HG03196 (cell line): Measurements from ENCODE around the gene CADM2.
A peak's percentile ranks its signal among the peaks of the same experiment; 100 is the strongest.

Experiments
- ATAC-seq: cut with Tn5 transposase; IDR thresholded peaks from one replicate; pipeline ENCODE4 v1.9.1; 2021; ENCODE audit not compliant: unreplicated experiment

The CADM2 gene

DNA sequence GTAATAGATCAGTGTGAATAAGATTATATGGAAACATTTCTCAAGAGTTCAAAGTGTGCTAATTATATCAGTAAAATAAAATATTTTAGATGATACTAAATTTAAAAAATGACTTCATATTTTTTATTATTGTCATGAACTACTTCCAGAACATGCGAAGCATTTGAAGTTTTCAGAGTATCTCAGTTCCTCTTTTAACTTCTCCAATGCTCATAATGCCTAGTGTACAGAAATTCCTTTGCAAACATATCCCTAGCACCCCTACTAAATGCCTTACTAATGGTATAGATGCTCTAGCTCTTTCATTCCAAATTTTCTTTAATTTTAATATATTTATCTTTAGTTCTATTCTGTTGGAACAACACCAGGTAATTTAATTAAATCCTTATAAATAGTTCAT, 580.4 kb downstream of the CADM2 start:
- no peak for ATAC-seq

DNA sequence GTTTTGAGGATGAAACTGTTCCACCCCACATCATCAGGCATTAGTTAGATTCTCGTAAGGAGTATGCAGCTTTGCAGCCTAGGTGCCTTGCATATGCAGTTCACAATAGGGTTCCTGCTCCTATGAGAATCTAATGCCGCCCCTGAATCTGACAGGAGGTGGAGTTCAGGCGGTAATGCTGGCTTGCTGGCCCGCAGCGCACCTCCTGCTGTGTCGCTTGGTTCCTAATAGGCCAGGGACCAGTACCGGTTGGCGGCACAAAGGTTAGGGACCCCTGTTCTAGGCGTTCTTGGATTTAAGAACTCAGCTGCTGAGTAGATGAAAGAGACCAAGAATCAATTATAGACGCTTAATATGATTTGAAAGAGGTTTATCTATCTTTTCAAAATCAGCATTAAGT, 595.4 kb downstream of the CADM2 start:
- no peak for ATAC-seq

DNA sequence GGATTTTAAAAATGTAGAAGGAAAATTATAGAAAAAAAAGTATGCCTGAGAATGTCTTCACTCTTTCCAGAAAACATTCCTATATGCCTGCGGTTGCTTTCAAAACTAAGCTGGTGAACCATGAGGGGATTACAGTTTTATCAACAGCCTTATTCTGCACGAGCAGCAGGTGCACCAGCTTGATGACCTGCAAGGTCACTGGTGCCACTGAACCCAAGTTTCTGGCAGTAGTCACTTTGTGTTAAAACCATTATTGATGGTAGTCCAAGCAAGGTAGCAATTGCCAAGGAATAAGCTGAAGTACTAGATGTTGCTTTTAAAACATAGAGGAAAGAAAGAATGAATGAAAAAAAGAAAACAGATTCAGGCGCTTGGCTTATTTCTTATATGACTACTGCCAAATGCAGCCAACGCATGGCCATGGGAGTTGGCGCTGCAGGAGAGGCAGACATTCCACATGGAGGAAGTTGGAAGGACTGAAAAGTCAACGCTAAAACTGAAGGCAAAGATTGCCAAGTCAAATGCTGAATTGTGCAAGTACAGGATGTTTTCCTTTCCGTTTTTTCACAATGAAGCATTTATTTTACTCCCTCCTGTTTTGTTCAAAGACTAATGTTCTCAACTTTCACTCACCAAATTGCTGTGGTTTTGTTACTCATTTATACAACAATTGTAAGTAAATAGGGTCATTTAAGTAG, 601.4 kb downstream of the CADM2 start:
- ATAC-seq = no peak

DNA sequence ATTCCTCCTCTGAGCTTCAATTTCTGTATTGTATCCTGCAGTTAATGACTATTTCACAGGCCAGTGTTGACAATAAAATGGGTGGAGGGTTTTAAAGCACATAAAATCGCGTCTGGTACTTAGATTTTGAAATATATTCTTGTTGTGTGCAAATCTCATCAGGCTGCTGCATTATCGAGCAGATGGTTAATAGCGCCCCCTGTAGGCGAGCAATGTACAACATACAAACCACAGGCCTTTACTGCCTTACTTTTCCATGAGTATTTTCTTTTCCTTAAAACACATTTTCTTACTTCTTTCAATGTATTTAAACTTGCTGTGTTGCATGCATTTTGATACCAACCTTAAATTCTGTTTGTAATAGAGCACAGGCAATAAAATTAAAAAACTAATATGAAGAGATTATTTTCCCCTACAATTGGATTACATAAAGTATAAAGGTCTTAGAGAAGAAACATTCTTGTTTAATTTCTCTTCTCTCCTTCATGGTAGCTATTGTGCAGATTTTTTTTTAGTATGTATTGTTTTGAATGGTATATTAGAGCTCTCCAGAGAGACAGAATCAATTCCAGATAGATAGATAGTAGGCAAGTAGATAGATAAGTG, 608.4 kb downstream of the CADM2 start:
- peak; percentile 84 for ATAC-seq

DNA sequence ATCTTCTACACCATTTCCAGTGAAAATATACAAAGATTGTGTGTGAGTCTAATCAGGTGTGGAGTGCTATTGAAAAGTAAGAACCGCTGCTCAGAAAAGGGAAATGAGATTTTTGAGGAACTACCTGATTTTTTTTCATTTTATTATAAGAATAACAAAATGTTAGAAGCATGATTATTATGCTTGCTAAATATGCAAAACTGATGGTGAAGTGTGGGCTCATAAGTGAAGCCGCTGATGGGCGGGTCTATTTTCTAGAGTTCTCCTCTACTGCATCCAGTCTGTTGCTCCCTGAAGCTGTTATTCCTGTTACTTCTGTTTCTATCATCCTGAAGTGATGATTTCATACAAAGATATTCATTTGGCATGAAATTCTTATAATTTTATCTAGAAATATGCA, 612.0 kb downstream of the CADM2 start:
- no peak for ATAC-seq

DNA sequence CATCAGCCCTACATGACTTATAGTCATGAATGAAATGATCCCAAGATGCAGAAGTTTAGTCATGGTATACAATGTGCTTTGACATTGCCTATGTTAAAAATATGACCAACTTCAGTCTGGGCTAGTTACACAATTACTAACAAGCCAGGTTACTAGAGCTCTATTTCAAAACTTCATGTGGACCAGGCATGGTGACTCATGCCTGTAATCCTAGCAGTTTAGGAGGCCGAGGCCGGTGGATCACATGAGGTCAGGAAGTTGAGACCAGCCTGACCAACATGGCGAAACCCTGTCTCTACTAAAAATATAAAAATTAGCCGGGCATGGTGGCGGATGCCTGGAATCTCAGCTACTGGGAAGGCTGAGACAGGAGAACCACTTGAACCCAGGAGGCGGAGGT, 613.0 kb downstream of the CADM2 start:
- no peak for ATAC-seq

DNA sequence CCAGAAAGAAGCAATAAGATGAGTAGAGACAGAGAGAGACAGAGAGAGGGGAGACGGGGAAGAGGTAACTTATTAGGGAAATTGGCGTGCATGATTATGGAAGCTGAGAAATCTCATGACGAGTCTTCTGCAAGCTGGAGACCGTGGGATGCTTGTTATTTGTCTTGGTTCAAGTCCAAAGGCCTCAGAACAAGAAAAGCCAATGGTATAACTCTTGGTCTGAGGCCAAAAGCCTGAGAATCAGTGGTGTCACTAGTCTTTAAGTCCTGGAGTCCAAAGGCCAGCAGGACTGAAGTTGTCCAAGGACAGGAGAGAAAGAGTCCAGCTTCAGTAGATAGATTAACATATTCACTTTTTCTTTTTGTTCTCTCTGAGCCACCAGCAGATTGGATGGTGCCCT, 613.6 kb downstream of the CADM2 start:
- ATAC-seq = no peak

DNA sequence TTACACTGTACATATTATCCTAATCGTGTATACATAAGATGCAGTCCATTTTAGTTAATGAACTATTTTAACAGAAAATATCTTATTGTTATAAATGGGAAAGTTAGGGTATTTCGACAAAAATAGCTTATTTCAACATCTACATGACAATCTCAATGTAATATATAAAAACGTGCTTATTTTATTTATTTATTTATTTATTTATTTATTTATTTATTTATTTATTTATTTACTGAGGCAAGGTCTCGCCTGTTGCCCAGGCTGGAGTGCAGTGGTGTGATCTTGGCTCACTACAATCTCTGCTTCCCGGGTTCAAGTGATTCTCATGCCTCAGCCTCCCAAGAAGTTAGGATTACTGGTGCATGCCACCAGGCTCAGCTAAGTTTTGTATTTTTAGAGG, 614.2 kb downstream of the CADM2 start:
- ATAC-seq = no peak

DNA sequence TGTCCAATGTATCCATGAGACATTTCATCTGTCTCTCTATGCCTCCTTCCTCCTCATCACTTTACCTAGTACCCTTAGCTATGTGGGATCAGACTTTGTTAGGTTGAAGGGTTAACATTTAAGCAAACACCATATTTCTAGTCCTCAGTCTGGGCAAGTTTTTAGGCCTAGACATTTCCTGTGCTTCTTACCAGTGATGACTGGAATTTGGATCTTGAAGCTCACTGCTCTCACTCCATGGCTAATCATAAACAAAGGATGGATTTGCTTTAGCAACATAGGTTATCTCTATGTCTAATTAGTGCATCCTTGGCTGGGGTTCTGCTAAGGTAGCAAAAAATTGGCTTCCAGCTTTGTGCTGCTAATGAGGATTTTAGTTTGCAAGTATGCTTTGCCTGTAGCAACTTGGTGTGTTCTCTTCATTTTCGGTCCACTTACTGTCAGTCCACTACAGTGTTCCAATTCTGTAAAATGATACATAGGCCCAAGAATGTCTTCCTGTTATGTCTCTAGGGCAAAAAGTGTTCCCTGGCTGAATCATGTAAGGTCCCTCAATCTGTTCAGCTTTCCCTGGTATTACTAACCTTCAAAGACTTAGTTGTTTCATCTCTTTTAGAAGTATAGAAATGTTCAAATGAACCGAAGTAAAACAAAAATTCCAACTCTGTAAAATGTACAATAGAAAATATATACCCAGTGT, 615.4 kb downstream of the CADM2 start:
- no peak for ATAC-seq

DNA sequence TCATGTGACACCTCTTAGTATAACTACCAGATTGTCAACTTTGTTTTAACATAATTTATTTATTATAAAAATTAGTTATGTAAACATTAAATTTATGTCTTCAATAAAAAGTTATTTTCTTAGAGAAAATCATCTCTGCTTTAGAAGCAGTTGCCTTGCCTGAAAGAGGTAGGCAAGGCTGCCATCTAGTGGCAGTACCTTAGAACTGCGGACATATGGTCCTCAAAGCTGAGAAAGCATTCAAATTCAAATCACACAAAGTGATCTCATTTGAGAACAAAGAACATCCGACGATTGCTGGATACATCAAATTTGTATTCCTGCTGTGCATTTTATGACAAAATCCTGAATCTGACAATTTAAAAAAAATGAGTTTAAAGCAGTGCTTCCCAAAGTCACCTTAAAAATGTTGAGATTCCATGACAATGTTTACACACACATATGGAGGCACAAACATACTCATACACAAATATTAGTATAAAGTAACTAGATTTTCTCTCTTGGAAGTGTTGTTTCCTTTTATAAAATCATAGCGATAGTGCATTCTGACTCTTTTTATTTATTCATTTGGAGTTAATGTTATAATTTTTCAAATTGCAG, 617.4 kb downstream of the CADM2 start:
- ATAC-seq = no peak

DNA sequence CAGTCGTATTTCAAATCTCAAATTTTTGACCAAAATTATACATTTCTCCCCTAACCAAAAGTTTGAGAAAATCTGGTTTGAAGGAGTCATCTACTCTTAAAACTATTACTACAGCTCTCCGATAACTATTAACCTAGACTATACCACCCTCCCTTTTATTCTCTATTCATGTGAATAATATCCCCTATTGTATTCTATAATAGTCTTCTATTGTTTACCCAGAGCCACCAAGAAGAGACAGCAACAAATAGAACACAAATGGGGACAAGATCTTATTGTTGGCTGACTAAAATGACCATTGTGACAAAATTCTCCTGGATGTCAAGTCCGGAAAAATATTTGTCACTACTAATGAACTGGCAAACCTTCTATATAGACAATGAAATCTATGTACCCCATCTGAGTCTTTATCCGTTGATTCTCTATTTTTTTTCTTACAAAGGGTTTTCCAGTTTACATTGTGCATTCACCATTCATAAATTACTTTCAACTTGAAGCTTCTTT, 618.0 kb downstream of the CADM2 start:
- ATAC-seq = no peak

DNA sequence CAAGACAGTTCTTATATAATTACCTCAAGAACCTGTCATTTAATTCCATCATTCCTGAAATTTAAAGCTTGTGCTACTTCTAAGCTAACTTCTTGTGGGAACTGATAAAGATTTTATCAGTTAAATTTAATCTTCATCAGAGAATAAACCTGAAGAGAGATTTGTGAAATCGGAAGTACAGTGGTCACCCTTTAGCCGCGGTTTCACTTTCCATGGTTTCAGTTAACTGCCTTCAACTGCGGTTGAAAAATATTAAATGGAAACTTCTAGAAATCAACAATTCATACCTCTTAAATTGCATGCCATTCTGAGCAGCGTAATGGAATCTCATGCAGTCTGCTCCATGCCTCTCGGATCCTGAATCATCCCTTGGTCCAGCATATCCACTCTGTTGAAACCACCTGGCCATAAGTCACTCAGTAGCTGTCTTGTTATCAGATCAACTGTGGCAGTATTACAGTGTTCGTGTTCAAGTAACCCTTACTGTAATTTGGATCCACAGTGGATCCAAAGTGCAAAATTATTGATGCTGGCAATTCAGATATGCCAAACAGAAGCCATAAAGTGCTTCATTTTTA, 626.1 kb downstream of the CADM2 start:
- peak; percentile 56 for ATAC-seq

DNA sequence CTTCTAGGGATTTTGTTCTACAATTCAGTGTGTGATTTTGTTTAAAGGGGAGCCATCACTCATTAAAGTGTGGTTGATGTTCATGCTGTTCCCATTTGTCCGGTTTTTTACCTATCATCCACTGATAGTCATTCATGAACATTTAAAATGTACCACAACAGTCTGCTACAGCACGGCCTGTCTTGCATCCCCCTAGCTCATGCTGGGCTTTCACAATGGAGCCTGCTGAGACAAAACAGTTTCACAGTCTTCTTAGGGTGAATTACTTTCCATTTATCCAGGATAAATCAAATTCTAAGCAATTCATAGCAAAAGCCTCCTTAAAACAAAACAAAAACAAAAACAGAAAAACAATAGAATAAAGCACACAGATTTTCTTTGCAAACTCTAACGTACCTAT, 627.2 kb downstream of the CADM2 start:
- no peak for ATAC-seq

DNA sequence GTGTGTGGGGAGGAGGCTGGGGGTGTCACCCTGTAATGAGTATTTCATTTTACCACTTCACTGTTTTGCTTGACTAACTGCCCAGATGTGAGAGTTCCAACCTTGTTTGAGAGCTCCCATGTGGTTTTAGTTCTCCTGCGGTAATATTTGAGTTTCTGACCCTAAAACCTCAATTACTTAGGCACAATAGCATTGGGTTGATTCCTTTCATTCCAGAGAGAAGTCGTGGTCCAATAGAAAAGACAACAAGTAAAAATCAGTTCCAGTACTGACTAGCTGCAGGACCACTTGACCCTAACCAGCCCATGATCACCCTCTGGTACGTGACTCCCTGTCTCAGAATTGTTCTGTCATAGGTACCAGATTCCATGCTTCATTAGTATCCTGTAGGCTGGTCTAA, 630.4 kb downstream of the CADM2 start:
- no peak for ATAC-seq

DNA sequence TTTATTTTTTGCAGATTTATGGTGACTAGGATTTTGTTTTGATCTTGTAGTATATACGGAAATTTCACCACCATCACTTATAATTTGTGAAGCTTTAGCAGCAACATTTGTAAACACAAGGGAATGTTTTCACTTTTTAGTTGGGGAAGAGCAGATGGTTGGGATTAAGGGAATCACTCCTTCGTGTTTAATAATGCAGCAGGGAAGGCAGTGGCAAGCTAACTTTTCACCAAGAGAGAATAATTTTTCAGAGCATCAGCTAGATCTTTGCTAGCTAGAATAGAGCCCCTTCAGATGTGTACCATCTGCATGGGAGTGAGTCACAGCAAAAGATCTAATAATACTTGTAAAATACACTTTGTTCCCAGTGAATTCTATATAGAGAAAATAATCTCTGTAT, 632.7 kb downstream of the CADM2 start:
- no peak for ATAC-seq

DNA sequence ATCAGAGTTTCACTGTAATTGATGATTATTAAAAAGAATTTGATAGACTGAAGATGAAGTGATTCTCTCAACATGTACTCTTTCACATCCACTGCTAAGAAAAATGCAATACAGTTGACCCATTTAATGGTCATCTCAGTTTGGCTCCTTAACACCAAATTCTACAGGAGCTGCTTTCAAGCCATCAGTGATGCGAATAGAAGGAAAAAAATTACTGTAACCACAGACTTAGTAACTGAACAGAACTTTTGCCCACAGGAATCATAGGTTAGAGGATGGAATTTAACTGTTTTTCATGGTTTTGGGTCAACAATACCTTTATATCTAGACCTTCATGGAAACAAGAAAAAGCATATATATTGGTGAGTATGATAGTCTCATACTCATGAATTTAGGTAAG, 633.5 kb downstream of the CADM2 start:
- ATAC-seq = no peak

DNA sequence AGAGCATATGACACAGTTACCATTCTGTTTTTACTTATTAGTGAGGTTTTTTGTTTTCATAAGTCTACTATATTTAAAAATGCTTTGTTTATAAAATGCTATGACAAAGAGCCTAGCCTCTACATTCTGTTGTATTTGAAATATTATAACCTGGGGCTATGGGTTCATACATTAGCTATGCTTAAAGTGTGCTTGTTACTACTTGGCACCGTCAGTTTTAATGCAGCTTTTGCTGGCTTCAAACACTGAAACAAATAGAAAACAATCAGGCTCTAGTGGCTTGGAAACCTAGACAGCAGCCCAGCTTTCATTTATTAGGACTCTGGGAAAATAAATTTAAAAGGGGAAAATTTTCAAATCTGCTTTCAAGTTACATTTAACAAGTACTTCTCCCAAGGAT, 635.9 kb downstream of the CADM2 start:
- no peak for ATAC-seq

DNA sequence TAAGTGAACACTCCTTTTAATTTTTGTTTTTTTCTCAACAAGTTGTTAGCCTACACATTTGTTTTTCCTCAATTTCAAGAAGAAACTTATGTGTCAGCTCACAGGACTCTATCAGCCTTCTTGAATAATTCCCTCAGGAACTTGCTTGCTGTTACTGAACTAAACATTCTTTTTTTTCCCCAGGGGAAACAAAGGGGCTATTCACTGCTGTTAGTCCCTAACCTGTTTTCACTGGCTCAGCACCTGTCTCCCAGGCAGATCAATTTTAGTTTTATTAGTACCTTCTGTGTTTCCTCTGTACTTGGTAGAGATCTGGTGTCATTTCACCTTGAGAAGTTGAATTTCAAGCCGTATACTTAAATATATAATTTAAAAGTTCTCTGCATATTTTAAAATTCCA, 644.6 kb downstream of the CADM2 start:
- no peak for ATAC-seq

DNA sequence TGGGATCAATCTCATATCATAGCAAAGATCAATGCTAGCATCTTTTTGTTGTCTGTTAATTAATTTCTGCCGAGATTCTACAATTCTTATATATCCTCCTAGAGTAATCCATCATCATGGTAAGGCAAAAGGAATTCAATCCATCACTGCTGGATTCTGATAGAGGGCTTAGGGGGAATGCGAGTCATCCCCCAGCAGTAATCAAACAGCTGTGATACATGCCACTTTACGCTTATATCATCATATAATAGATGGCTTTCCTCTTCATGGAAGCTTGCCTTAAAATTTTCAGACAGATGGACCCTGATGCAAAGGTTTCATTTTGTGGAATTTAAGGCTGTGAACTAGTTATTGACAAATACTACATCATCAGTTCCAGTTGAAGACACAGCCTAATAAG, 645.9 kb downstream of the CADM2 start:
- no peak for ATAC-seq

DNA sequence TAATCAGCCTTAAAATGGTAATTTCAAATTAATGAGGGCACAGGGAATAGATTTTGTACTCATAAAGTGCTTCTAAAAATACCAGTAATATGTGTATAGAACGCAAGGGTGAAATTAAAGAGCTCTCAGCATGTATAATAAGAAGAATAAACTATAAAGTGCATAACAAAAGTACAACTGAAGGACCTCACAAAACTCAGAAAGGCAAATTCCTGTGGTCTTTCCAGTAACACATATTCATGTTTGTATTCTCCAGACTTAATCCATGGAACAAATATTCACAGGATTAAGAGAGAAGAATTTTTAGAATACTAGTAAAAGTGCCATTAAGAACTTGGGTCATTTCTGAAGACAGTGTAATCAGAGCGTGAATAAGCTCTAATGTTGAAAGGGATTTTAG, 646.3 kb downstream of the CADM2 start:
- ATAC-seq = no peak

DNA sequence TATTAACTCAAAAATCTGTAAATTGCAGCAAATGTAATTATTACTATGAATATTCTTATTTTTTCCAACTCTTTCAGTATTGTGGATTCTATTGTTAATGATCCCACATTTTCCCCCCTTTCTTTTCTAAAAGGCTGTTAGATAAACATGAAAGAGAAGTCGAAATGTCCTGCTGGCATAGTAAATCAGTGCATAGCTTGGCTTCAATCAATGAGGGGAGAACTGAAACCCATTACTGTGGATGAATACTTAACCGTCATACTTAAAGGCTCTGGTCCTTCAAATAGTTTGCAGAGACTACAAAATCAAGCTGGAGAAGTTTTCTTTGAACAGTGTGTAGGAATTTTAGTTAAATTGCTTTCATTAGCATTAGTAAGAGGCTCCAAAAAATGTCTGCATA, 667.9 kb downstream of the CADM2 start:
- ATAC-seq = no peak

DNA sequence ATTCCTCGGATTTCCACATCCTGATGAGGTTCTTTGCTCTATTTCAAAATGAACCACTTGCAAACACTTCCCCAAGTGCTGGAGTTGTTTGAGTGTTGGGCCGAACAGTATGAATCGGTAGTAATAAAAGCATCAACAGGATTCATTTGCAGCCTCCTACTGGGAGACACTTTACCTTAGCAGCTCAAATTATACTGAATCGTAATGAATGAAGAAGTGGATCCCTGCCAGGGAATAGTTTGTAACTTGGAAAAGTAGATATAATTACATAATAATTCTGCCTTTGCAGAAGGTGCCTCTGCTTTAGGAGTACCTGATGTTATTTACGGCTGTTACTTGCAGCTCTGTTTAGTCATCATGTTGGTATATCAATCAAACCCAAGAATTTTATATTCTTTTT, 669.1 kb downstream of the CADM2 start:
- ATAC-seq = no peak
